HG03095 (cell line): ENCODE measurements around the gene SPOCD1.

Experiments
- ATAC-seq: cut with Tn5 transposase; IDR thresholded peaks from one replicate; pipeline ENCODE4 v1.9.1; 2021; ENCODE audit warnings: moderate library complexity; ENCODE audit not compliant: unreplicated experiment

Gene SPOCD1

GRCh38 chr1:31773861-31774260, 42.0 kb downstream of the SPOCD1 start:
- ATAC-seq: no peak

- ATAC-seq: no peak
These were observed 43.1 kb downstream of the SPOCD1 start for GRCh38 chr1:31772669-31773248.

GRCh38 chr1:31771891-31772668, 43.7 kb downstream of the SPOCD1 start:
- ATAC-seq: no peak

GRCh38 chr1:31769720-31770390, 46.0 kb downstream of the SPOCD1 start:
- ATAC-seq: no peak

- ATAC-seq: no peak
These were observed 46.7 kb downstream of the SPOCD1 start for GRCh38 chr1:31768939-31769704.

- no peak for ATAC-seq
These were observed 47.4 kb downstream of the SPOCD1 start for GRCh38 chr1:31768407-31768907.

GRCh38 chr1:31767225-31767624, 48.6 kb downstream of the SPOCD1 start:
- no peak for ATAC-seq

GRCh38 chr1:31765516-31765915, 50.3 kb downstream of the SPOCD1 start:
- no peak for ATAC-seq

- ATAC-seq: no peak
These were observed 50.8 kb downstream of the SPOCD1 start for GRCh38 chr1:31765041-31765467.

GRCh38 chr1:31764312-31765040, 51.3 kb downstream of the SPOCD1 start, which contains the start of gene ADGRB2:
ADGRB2 (minus strand) TSS chr1:31764340; CDS start chr1:31757221, 7,119 bp downstream.
- ATAC-seq: no peak

GRCh38 chr1:31763671-31764311, 52.0 kb downstream of the SPOCD1 start:
- no peak for ATAC-seq

GRCh38 chr1:31762726-31763670, 52.8 kb downstream of the SPOCD1 start:
- ATAC-seq: no peak

GRCh38 chr1:31762323-31762722, 53.5 kb downstream of the SPOCD1 start:
- ATAC-seq: no peak

GRCh38 chr1:31761883-31762282, 53.9 kb downstream of the SPOCD1 start:
- ATAC-seq: no peak

GRCh38 chr1:31760471-31761470, 55.1 kb downstream of the SPOCD1 start:
- ATAC-seq: no peak

GRCh38 chr1:31759298-31760023, 56.4 kb downstream of the SPOCD1 start:
- ATAC-seq: no peak

GRCh38 chr1:31758823-31759222, 57.0 kb downstream of the SPOCD1 start:
- ATAC-seq: no peak
